T-helper 1 cell treated with Interleukin-12 subunit alpha and Interleukin-12 subunit beta and Interleukin-4 antibody, amounts not matched to agents 30 μg/mL and 1 μg/mL, for 36 hours (primary cell): ENCODE results near the gene BCAM.

Experiments used
- H3K27ac Mint-ChIP-seq: one replicate; pipeline ENCODE4 v1.8.0; 2021; ENCODE audit warnings: mild to moderate bottlenecking, mixed read lengths
- H3K27me3 Mint-ChIP-seq: one replicate; pipeline ENCODE4 v1.8.0; 2021; ENCODE audit warnings: low read depth, mixed read lengths
- H3K36me3 Mint-ChIP-seq: one replicate; pipeline ENCODE4 v1.8.0; 2021; ENCODE audit warnings: low read depth, mixed read lengths
- H3K4me1 Mint-ChIP-seq: one replicate; pipeline ENCODE4 v1.8.0; 2021; ENCODE audit warnings: low read depth, mixed read lengths
- H3K4me3 Mint-ChIP-seq: one replicate; pipeline ENCODE4 v1.8.0; 2021; ENCODE audit warnings: mild to moderate bottlenecking, moderate library complexity, mixed read lengths
- H3K9me3 Mint-ChIP-seq: one replicate; pipeline ENCODE4 v1.8.0; 2021; ENCODE audit warnings: mixed read lengths

The BCAM gene

DNA sequence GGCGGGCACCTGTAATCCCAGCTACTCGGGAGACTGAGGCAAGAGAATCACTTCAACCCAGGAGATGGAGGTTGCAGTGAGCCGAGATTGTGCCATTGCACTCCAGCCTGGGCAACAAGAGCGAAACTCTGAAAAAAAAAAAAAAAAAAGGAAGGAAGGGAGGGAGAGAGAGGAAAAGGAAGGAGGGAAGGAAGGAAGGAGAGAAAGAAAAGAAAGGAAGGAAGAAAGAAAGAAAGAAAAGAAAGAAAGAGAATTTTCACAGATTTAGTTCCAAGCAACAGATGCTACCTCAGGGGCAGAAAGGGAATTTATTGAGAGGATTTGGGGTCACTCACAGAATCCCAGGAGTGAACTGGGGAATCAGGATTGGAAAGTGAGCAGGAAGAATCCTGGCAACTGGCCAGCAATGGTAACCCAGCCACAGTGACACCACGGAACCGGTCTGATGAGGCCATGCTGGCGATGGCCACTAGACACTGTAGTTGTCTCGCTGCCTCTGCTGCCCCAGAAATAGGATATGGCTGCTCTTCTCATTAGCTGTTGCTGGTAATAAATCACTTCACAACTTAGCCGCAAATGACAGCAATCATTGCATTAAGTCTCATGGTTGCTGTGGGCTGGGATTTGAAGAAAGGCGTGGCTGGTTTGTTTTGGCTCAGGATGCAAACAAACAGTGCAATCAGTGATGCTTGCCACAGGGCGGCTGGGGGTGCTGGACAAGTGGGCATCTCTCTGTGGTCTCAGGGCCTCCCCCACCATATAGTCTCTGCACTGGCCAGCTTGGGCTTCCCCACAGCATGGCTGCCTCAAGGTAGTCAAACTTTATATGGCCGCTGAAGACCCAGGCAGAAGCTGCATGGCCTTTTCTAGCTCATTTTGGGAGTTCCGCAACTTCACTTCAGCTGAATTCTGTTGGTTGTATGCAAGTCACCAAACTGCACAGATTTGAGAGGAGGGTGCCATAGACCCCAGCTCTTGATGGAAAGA, 5.2 kb upstream of the BCAM start:
- no peaks in the 10 kb centered on the region for H3K36me3 Mint-ChIP-seq
- peaks cover 6% of the 10 kb centered on the region for H3K4me1 Mint-ChIP-seq
- H3K27me3 Mint-ChIP-seq = peaks cover 24% of the 10 kb centered on the region
- H3K9me3 Mint-ChIP-seq = no peaks in the 10 kb centered on the region
- no peak overlapping the region for H3K4me3 Mint-ChIP-seq
- no peak overlapping the region for H3K27ac Mint-ChIP-seq

- Mint-ChIP-seq H3K4me1 (no peaks in the 10 kb centered on the region), H3K36me3 (no peaks in the 10 kb centered on the region), H3K9me3 (no peaks in the 10 kb centered on the region), H3K27ac (no peak overlapping the region), H3K4me3 (no peak overlapping the region), H3K27me3 (peaks cover 31% of the 10 kb centered on the region)
These were observed 2.6 kb upstream of the BCAM start for GRCh38 chr19:44806291-44806690.

GRCh38 chr19:44807162-44807561, 1.7 kb upstream of the BCAM start:
- no peaks in the 10 kb centered on the region for H3K9me3 Mint-ChIP-seq
- peaks cover 31% of the 10 kb centered on the region for H3K27me3 Mint-ChIP-seq
- no peaks in the 10 kb centered on the region for H3K36me3 Mint-ChIP-seq
- H3K27ac Mint-ChIP-seq = no peak overlapping the region
- no peak overlapping the region for H3K4me3 Mint-ChIP-seq
- no peaks in the 10 kb centered on the region for H3K4me1 Mint-ChIP-seq

- Mint-ChIP-seq H3K4me1 (no peaks in the 10 kb centered on the region), H3K9me3 (no peaks in the 10 kb centered on the region), H3K27me3 (peaks cover 28% of the 10 kb centered on the region), H3K27ac (no peak overlapping the region), H3K4me3 (no peak overlapping the region), H3K36me3 (no peaks in the 10 kb centered on the region)
These were observed 1.0 kb upstream of the BCAM start for GRCh38 chr19:44807652-44808462.

DNA sequence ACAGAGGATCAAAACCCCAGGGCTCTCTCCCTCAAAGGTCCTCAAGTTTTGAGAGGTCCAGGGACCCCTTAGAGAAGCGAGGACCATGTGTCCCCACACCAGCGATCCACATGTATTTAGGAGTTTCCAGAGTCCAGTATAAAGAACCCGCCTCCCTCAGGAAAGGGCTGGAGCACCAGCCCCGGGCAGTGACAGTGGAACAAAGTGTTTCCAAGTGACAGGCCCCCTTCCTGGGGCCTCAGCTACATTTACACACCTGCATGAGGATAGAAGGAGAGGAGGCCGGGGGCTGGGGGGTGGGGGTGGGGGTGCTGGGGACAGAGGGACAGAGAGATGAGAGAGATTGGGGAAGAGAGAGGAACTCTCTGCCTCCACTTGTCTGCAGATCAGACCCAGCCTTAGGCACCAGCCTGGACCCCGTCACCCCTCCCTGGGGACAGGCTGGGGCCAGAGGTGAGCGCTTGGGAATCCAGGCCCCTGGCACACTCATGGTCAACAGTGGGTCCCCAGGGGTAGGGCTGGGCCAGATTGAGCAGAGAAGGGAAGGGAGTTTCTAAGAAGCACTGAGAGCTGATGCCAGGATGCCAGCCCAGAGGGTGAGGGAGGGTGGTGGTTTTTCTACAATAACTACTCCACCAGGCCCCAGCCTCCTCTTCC, 802 bp downstream of the BCAM start:
- peaks cover 24% of the 10 kb centered on the region for H3K27me3 Mint-ChIP-seq
- no peak overlapping the region for H3K4me3 Mint-ChIP-seq
- H3K9me3 Mint-ChIP-seq = no peaks in the 10 kb centered on the region

DNA sequence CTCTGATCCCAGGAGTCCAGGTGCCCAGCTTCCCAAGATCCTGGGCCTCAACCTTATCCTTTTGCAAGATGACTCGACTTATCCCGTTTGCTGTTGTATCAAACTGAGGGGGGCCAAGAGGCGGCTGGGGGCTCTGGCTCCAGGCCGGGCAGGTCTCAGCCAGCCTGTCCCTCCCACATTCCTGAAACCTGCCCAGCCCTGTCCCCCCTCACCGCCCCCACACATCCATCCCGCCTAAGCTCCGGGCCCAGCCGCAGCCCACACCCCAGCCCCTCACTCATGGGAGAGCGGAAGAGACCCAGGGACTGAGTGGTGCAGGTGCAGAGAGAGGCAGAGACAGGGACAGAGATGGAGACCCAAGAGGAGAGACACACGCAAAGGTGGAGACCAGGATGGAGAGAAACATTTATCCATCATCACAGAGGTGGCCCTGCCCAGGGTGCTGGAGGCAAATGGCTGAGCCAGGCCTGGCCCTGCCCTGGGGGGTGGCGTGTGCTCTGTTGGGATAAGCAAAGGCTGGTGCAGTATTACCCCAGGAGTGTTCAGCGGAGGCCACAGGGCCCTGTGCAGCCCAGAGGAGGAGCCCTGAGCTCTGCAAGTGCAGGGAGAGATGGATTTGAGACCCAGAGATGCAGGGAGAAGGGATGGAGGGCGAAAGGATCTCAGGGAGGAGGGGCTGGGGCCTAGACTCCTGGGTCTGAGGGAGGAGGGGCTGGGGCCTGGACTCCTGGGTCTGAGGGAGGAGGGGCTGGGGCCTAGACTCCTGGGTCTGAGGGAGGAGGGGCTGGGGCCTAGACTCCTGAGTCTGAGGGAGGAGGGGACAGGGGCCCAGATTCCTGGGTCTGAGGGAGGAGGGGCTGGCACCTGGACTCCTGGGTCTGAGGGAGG, 1.6 kb downstream of the BCAM start:
- Mint-ChIP-seq H3K4me1 (no peaks in the 10 kb centered on the region), H3K9me3 (no peaks in the 10 kb centered on the region), H3K36me3 (no peaks in the 10 kb centered on the region), H3K4me3 (no peak overlapping the region), H3K27ac (no peak overlapping the region), H3K27me3 (peaks cover 24% of the 10 kb centered on the region)

More for the DNA sequence above, 802 bp downstream of the BCAM start:
- no peaks in the 10 kb centered on the region for H3K4me1 Mint-ChIP-seq
- H3K36me3 Mint-ChIP-seq = no peaks in the 10 kb centered on the region
- no peak overlapping the region for H3K27ac Mint-ChIP-seq

GRCh38 chr19:44811122-44811419, 2.2 kb downstream of the BCAM start:
- H3K9me3 Mint-ChIP-seq = no peaks in the 10 kb centered on the region
- no peak overlapping the region for H3K27ac Mint-ChIP-seq
- H3K4me1 Mint-ChIP-seq = no peaks in the 10 kb centered on the region
- H3K4me3 Mint-ChIP-seq = no peak overlapping the region
- peaks cover 24% of the 10 kb centered on the region for H3K27me3 Mint-ChIP-seq
- H3K36me3 Mint-ChIP-seq = no peaks in the 10 kb centered on the region

DNA sequence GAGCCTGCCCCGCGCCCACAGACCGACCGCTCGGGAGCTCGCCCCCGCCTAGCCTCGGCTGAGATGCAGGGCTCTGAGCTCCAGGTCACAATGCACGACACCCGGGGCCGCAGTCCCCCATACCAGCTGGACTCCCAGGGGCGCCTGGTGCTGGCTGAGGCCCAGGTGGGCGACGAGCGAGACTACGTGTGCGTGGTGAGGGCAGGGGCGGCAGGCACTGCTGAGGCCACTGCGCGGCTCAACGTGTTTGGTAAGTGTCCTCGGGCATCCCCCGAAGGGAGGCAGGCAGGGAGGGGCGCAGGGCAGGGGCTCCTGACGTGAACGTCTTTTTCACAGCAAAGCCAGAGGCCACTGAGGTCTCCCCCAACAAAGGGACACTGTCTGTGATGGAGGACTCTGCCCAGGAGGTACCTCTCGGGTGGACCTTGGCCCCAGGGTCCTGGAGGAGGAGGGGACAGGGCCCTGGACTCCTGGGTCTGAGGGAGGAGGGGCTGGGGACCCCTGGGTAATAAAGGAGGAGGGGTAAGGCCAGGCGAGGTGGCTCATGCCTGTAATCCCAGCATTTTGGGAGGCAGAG, 3.3 kb downstream of the BCAM start:
- H3K27me3 Mint-ChIP-seq = peaks cover 19% of the 10 kb centered on the region
- H3K9me3 Mint-ChIP-seq = no peaks in the 10 kb centered on the region
- no peaks in the 10 kb centered on the region for H3K4me1 Mint-ChIP-seq
- no peak overlapping the region for H3K27ac Mint-ChIP-seq
- H3K4me3 Mint-ChIP-seq = no peak overlapping the region
- H3K36me3 Mint-ChIP-seq = no peaks in the 10 kb centered on the region

- Mint-ChIP-seq H3K27me3 (peaks cover 12% of the 10 kb centered on the region), H3K36me3 (no peaks in the 10 kb centered on the region), H3K27ac (no peak overlapping the region), H3K4me1 (no peaks in the 10 kb centered on the region), H3K4me3 (no peak overlapping the region), H3K9me3 (no peaks in the 10 kb centered on the region)
These were observed 4.4 kb downstream of the BCAM start for GRCh38 chr19:44813070-44813840.

GRCh38 chr19:44813841-44814470, 5.1 kb downstream of the BCAM start:
- Mint-ChIP-seq H3K27ac (no peak overlapping the region), H3K4me1 (no peaks in the 10 kb centered on the region), H3K4me3 (no peak overlapping the region), H3K36me3 (no peaks in the 10 kb centered on the region), H3K27me3 (peaks cover 7% of the 10 kb centered on the region), H3K9me3 (no peaks in the 10 kb centered on the region)

DNA sequence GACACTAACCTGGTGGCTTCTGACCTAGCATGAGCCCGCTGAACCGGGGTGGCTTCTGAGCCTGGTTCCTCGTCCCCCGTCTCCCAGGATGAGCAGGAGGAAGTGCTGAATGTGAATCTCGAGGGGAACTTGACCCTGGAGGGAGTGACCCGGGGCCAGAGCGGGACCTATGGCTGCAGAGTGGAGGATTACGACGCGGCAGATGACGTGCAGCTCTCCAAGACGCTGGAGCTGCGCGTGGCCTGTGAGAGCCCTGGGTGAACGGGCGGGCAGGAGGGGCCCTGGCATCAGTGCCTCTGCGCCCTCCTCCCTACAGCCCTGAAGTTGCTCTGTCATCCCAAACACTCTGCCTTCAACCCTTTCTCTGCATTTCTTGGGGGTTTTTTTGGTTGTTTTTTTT, 5.6 kb downstream of the BCAM start:
- H3K9me3 Mint-ChIP-seq = no peaks in the 10 kb centered on the region
- H3K27ac Mint-ChIP-seq = no peak overlapping the region
- no peaks in the 10 kb centered on the region for H3K4me1 Mint-ChIP-seq
- peaks cover 1% of the 10 kb centered on the region for H3K27me3 Mint-ChIP-seq
- no peaks in the 10 kb centered on the region for H3K36me3 Mint-ChIP-seq
- H3K4me3 Mint-ChIP-seq = no peak overlapping the region

DNA sequence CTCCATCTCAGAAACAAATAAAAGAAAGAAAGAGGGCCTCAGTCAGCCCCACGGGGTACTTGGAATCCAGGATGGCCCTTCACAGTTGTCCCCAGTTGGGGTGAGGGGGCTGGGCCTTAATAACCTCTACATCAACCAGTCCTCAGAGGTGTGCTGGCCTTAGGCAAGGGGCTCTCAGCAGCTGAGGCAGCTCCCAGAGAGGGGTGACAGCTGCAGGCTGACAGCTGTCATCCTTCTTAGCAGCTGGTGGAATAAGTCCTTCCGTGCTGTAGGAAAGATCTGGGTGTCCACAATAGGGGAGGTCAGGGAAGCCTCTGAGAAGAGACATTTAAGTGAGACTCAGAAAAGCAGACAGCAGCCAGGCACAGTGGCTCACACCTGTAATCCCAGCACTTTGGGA, 7.4 kb downstream of the BCAM start:
- Mint-ChIP-seq H3K4me3 (no peak overlapping the region), H3K27me3 (no peaks in the 10 kb centered on the region), H3K36me3 (no peaks in the 10 kb centered on the region), H3K27ac (no peak overlapping the region), H3K4me1 (no peaks in the 10 kb centered on the region), H3K9me3 (no peaks in the 10 kb centered on the region)
